Skeletal muscle satellite cell (primary cell): Measurements from ENCODE around the gene TTC17.
A peak's percentile ranks its signal among the peaks of the same experiment; 100 is the strongest.

Source experiments
- H3K27me3 ChIP-seq: 2 replicates; pipeline ENCODE4 v1.7.0; 2013; ENCODE audit warnings: low read length; ENCODE audit not compliant: control insufficient read depth, insufficient read depth
- H3K36me3 ChIP-seq: 2 replicates; pipeline ENCODE4 v1.7.0; 2013; ENCODE audit warnings: mild to moderate bottlenecking, control low read depth, low read length; ENCODE audit not compliant: insufficient read depth
- H3K4me1 ChIP-seq: 2 replicates; pipeline ENCODE4 v1.7.0; 2013; ENCODE audit warnings: low read length; ENCODE audit not compliant: control insufficient read depth, insufficient read depth
- H3K4me2 ChIP-seq: 2 replicates; pipeline ENCODE4 v1.7.0; 2013; ENCODE audit warnings: mild to moderate bottlenecking, low read length
- H3K4me3 ChIP-seq: 2 replicates; pipeline ENCODE4 v1.7.0; 2013; ENCODE audit warnings: low read length
- H3K9ac ChIP-seq: 2 replicates; pipeline ENCODE4 v1.7.0; 2013; ENCODE audit warnings: mild to moderate bottlenecking, low read depth, low read length, moderate library complexity
- H3K9me3 ChIP-seq: replicated peaks from 2 replicates; pipeline ENCODE4 v1.7.0; 2013; ENCODE audit warnings: mild to moderate bottlenecking, control low read depth, low read length

The TTC17 gene

GRCh38 chr11:43359422-43359818 is 700 bp downstream of the TTC17 start:
- Histone ChIP-seq H3K9me3 (no peaks in the 10 kb centered on the region), H3K9ac (peak overlapping the region; percentile 98), H3K4me2 (peak overlapping the region; percentile 86), H3K27me3 (no peaks in the 10 kb centered on the region), H3K4me3 (peak overlapping the region; percentile 95), H3K4me1 (peaks cover 19% of the 10 kb centered on the region), H3K36me3 (no peaks in the 10 kb centered on the region)

GRCh38 chr11:43360361-43361032 is 1.8 kb downstream of the TTC17 start:
- Histone ChIP-seq H3K4me1 (peaks cover 19% of the 10 kb centered on the region), H3K36me3 (peaks cover 3% of the 10 kb centered on the region), H3K4me3 (peak overlapping the region; percentile 95), H3K27me3 (no peaks in the 10 kb centered on the region), H3K9me3 (no peaks in the 10 kb centered on the region), H3K9ac (peak overlapping the region; percentile 98), H3K4me2 (peak overlapping the region; percentile 86)

- Histone ChIP-seq H3K27me3 (no peaks in the 10 kb centered on the region), H3K36me3 (peaks cover 11% of the 10 kb centered on the region), H3K9ac (no peak overlapping the region), H3K4me1 (peaks cover 12% of the 10 kb centered on the region), H3K4me3 (no peak overlapping the region), H3K9me3 (no peaks in the 10 kb centered on the region), H3K4me2 (no peak overlapping the region)
These were observed 8.0 kb downstream of the TTC17 start for GRCh38 chr11:43366677-43367076.

- H3K27me3 ChIP-seq: no peaks in the 10 kb centered on the region
- no peak overlapping the region for H3K4me3 ChIP-seq
- peaks cover 11% of the 10 kb centered on the region for H3K36me3 ChIP-seq
- H3K9ac ChIP-seq: no peak overlapping the region
- H3K4me1 ChIP-seq: peaks cover 12% of the 10 kb centered on the region
- H3K9me3 ChIP-seq: no peaks in the 10 kb centered on the region
- H3K4me2 ChIP-seq: no peak overlapping the region
These were observed 8.9 kb downstream of the TTC17 start for GRCh38 chr11:43367382-43368178.

GRCh38 chr11:43376065-43376464 is 17.3 kb downstream of the TTC17 start:
- Histone ChIP-seq H3K4me2 (peak overlapping the region; percentile 62), H3K9ac (no peak overlapping the region), H3K27me3 (no peaks in the 10 kb centered on the region), H3K4me3 (no peak overlapping the region), H3K4me1 (peaks cover 12% of the 10 kb centered on the region), H3K9me3 (no peaks in the 10 kb centered on the region), H3K36me3 (no peaks in the 10 kb centered on the region)

- Histone ChIP-seq H3K4me1 (peaks cover 12% of the 10 kb centered on the region), H3K36me3 (no peaks in the 10 kb centered on the region), H3K4me3 (no peak overlapping the region), H3K27me3 (no peaks in the 10 kb centered on the region), H3K9ac (no peak overlapping the region), H3K4me2 (peak overlapping the region; percentile 62), H3K9me3 (no peaks in the 10 kb centered on the region)
These were observed 17.9 kb downstream of the TTC17 start for GRCh38 chr11:43376594-43376993.

GRCh38 chr11:43377389-43377788 is 18.7 kb downstream of the TTC17 start:
- Histone ChIP-seq H3K27me3 (no peaks in the 10 kb centered on the region), H3K4me2 (no peak overlapping the region), H3K4me3 (no peak overlapping the region), H3K4me1 (peaks cover 12% of the 10 kb centered on the region), H3K9ac (no peak overlapping the region), H3K36me3 (no peaks in the 10 kb centered on the region), H3K9me3 (no peaks in the 10 kb centered on the region)

- H3K9me3 ChIP-seq: no peaks in the 10 kb centered on the region
- no peaks in the 10 kb centered on the region for H3K27me3 ChIP-seq
- no peak overlapping the region for H3K9ac ChIP-seq
- no peak overlapping the region for H3K4me2 ChIP-seq
- no peak overlapping the region for H3K4me3 ChIP-seq
- no peaks in the 10 kb centered on the region for H3K36me3 ChIP-seq
- peaks cover 12% of the 10 kb centered on the region for H3K4me1 ChIP-seq
These were observed 20.2 kb downstream of the TTC17 start for GRCh38 chr11:43378897-43379296.

GRCh38 chr11:43381802-43382201 is 23.1 kb downstream of the TTC17 start:
- H3K4me3 ChIP-seq: no peak overlapping the region
- no peak overlapping the region for H3K9ac ChIP-seq
- H3K4me1 ChIP-seq: peaks cover under 1% of the 10 kb centered on the region
- no peaks in the 10 kb centered on the region for H3K27me3 ChIP-seq
- H3K9me3 ChIP-seq: no peaks in the 10 kb centered on the region
- H3K36me3 ChIP-seq: peaks cover 7% of the 10 kb centered on the region
- no peak overlapping the region for H3K4me2 ChIP-seq

GRCh38 chr11:43382614-43383013 is 23.9 kb downstream of the TTC17 start:
- Histone ChIP-seq H3K4me1 (no peaks in the 10 kb centered on the region), H3K4me2 (no peak overlapping the region), H3K36me3 (peaks cover 9% of the 10 kb centered on the region), H3K9ac (no peak overlapping the region), H3K27me3 (no peaks in the 10 kb centered on the region), H3K4me3 (no peak overlapping the region), H3K9me3 (no peaks in the 10 kb centered on the region)

- Histone ChIP-seq H3K36me3 (peaks cover 9% of the 10 kb centered on the region), H3K4me3 (no peak overlapping the region), H3K9me3 (no peaks in the 10 kb centered on the region), H3K4me1 (no peaks in the 10 kb centered on the region), H3K27me3 (no peaks in the 10 kb centered on the region), H3K9ac (no peak overlapping the region), H3K4me2 (no peak overlapping the region)
These were observed 25.7 kb downstream of the TTC17 start for GRCh38 chr11:43384393-43384792.

- peaks cover 54% of the 10 kb centered on the region for H3K36me3 ChIP-seq
- no peaks in the 10 kb centered on the region for H3K9me3 ChIP-seq
- no peak overlapping the region for H3K4me2 ChIP-seq
- H3K4me1 ChIP-seq: no peaks in the 10 kb centered on the region
- no peak overlapping the region for H3K9ac ChIP-seq
- no peak overlapping the region for H3K4me3 ChIP-seq
- H3K27me3 ChIP-seq: no peaks in the 10 kb centered on the region
These were observed 34.0 kb downstream of the TTC17 start for GRCh38 chr11:43392713-43393112.
